HCT116 (cell line): ENCODE results near the gene CFAP97.

Source experiments
- CEBPB ChIP-seq: IDR thresholded peaks from 2 replicates; pipeline ENCODE4 v1.6.1; 2012; ENCODE audit warnings: low read depth
- CTCF ChIP-seq, 3 experiments: fragments of 200-600 bp in 1 of 3; sonication (generic) in 1 of 3; IDR thresholded peaks in 2 of 3; conservative IDR thresholded peaks in 1 of 3; 2 replicates each; pipeline ENCODE4 v1.5.1; 2012 to 2017; ENCODE audit warnings: low read depth in 2 of 3, low read length in 2 of 3, antibody characterized with exemption in 1 of 3, borderline replicate concordance in 1 of 3, control low read depth in 1 of 3, mild to moderate bottlenecking in 1 of 3, mixed read lengths in 1 of 3, mixed run types in 1 of 3, moderate library complexity in 1 of 3; ENCODE audit not compliant: insufficient read depth in 1 of 3
- EGR1 ChIP-seq: IDR thresholded peaks from 2 replicates; pipeline ENCODE4 v1.6.1; 2012; ENCODE audit warnings: low read depth
- EZH2 ChIP-seq: fragments of 200-600 bp; sonication (generic); IDR thresholded peaks from 2 replicates; pipeline ENCODE4 v1.6.1; 2017; ENCODE audit warnings: antibody characterized with exemption, mixed run types
- JUND ChIP-seq: IDR thresholded peaks from 2 replicates; pipeline ENCODE4 v1.6.1; 2012
- POLR2A ChIP-seq: IDR thresholded peaks from 2 replicates; pipeline ENCODE4 v1.7.0; 2011; ENCODE audit warnings: borderline replicate concordance; ENCODE audit not compliant: insufficient read depth, insufficient read length; ENCODE audit errors: extremely low read depth
- POLR2AphosphoS5 ChIP-seq: IDR thresholded peaks from 2 replicates; pipeline ENCODE4 v1.6.1; 2011; ENCODE audit warnings: mild to moderate bottlenecking, low read depth, low read length, moderate library complexity
- ZNF274 ChIP-seq: fragments of 200-500 bp; sonication (Bioruptor generic); IDR thresholded peaks from 2 replicates; pipeline ENCODE4 v1.6.1; 2014; ENCODE audit warnings: mild to moderate bottlenecking, low read depth, low read length, inconsistent platforms
- TF ChIP-seq, protein P1 (sequence below): IDR thresholded peaks from 2 replicates; pipeline ENCODE4 v1.6.1; 2012

- TF ChIP-seq CTCF (IDR thresholded peaks at IDR 0.05 in 2 of 3, conservative IDR thresholded peaks at IDR 0.05 in 1 of 3; ENCODE audit: borderline replicate concordance in 1 of 3, insufficient read depth in 1 of 3, low read depth in 2 of 3, low read length in 2 of 3): no peak
- TF ChIP-seq JUND: no peak
- no peak for TF ChIP-seq EZH2
- no peak for TF ChIP-seq POLR2AphosphoS5
- TF ChIP-seq CEBPB: no peak
- no peak for TF ChIP-seq POLR2A
- no peak for TF ChIP-seq ZNF274
- TF ChIP-seq EGR1: no peak
- TF ChIP-seq, protein P1, sequence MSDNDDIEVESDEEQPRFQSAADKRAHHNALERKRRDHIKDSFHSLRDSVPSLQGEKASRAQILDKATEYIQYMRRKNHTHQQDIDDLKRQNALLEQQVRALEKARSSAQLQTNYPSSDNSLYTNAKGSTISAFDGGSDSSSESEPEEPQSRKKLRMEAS: no peak
Measured at GRCh38 chr4:185213877-185214276, 10.1 kb upstream of the CFAP97 start.
